CD14-positive monocyte (primary cell): ENCODE data around the gene CDK17. TPM values are rescaled to one million over a fixed set of nuclear protein-coding genes. Genes with fewer than 3 reads are reported as not detected.

Experiments
- DNase-seq, 3 donors: peaks; one replicate each; pipeline ENCODE4 v3.0.0-alpha.2; 2011 to 2022
- H2AFZ ChIP-seq: 2 replicates; pipeline ENCODE4 v1.6.0; 2012; ENCODE audit warnings: mild to moderate bottlenecking, low read depth, low read length, inconsistent platforms; ENCODE audit not compliant: insufficient read depth, poor library complexity, severe bottlenecking
- H3K27ac ChIP-seq, 2 donors: 1 replicate in 1 of 2; 2 replicates in 1 of 2; pipeline ENCODE4 v1.5.1; 2012 to 2013; ENCODE audit warnings: low read length in 2 of 2, control low read depth in 1 of 2, inconsistent platforms in 1 of 2, low read depth in 1 of 2, mild to moderate bottlenecking in 1 of 2
- H3K27me3 ChIP-seq, 2 donors: one replicate each; pipeline versions ENCODE4 v1.6.0 to v1.6.1; 2011 to 2013; ENCODE audit warnings: low read length in 2 of 2; ENCODE audit not compliant: control insufficient read depth in 2 of 2, insufficient read depth in 2 of 2
- H3K36me3 ChIP-seq, 2 donors: replicated peaks in 1 of 2; 1 replicate in 1 of 2; 2 replicates in 1 of 2; pipeline versions ENCODE4 v1.5.1 to v1.6.1; 2012 to 2013; ENCODE audit warnings: low read length in 2 of 2, control low read depth in 1 of 2, inconsistent platforms in 1 of 2, mild to moderate bottlenecking in 1 of 2; ENCODE audit not compliant: insufficient read depth in 2 of 2, control insufficient read depth in 1 of 2
- H3K4me1 ChIP-seq, 2 donors: 1 replicate in 1 of 2; 2 replicates in 1 of 2; pipeline versions ENCODE4 v1.5.1 to v1.6.1; 2012 to 2013; ENCODE audit warnings: low read length in 2 of 2, control low read depth in 1 of 2, inconsistent platforms in 1 of 2, mild to moderate bottlenecking in 1 of 2, moderate library complexity in 1 of 2; ENCODE audit not compliant: insufficient read depth in 2 of 2, control insufficient read depth in 1 of 2
- H3K4me2 ChIP-seq: replicated peaks from 2 replicates; pipeline ENCODE3; 2012; ENCODE audit warnings: low read length, moderate library complexity, mild to moderate bottlenecking; ENCODE audit not compliant: poor library complexity, severe bottlenecking; ENCODE audit errors: extremely low read depth
- H3K4me3 ChIP-seq, 3 experiments: fragments of 200-600 bp in 1 of 3; sonication (generic) in 1 of 3; replicated peaks in 1 of 3; 1 replicate in 2 of 3; 2 replicates in 1 of 3; pipeline ENCODE4 v1.5.1; 2011 to 2013; ENCODE audit warnings: low read length in 3 of 3, mild to moderate bottlenecking in 3 of 3, control low read depth in 2 of 3, low read depth in 2 of 3, inconsistent platforms in 1 of 3, moderate library complexity in 1 of 3
- H3K79me2 ChIP-seq: 2 replicates; pipeline ENCODE4 v1.6.0; 2012; ENCODE audit warnings: mild to moderate bottlenecking, control low read depth, inconsistent platforms, low read length, moderate library complexity; ENCODE audit not compliant: insufficient read depth
- H3K9ac ChIP-seq: 2 replicates; pipeline ENCODE4 v1.6.0; 2017; ENCODE audit warnings: low read length, mild to moderate bottlenecking; ENCODE audit not compliant: insufficient read depth, poor library complexity, severe bottlenecking
- H3K9me3 ChIP-seq, 2 donors: replicated peaks in 1 of 2; 1 replicate in 1 of 2; 2 replicates in 1 of 2; pipeline versions ENCODE4 v1.5.1 to v1.6.1; 2012 to 2013; ENCODE audit warnings: low read length in 2 of 2, control low read depth in 1 of 2; ENCODE audit not compliant: control insufficient read depth in 1 of 2, insufficient read depth in 1 of 2
- H4K20me1 ChIP-seq: 2 replicates; pipeline ENCODE4 v1.6.0; 2012; ENCODE audit warnings: mild to moderate bottlenecking, low read length, control low read depth, moderate library complexity; ENCODE audit not compliant: insufficient read depth
- H3K27ac Mint-ChIP-seq, 7 donors: one replicate each; pipeline ENCODE4 v1.8.0; 2020; ENCODE audit warnings: mild to moderate bottlenecking in 7 of 7, mixed read lengths in 7 of 7, moderate library complexity in 6 of 7, inconsistent platforms in 2 of 7
- H3K27me3 Mint-ChIP-seq, 3 donors: one replicate each; pipeline ENCODE4 v1.8.0; 2021 to 2022; ENCODE audit warnings: low read depth in 3 of 3, mild to moderate bottlenecking in 3 of 3, mixed read lengths in 3 of 3, moderate library complexity in 3 of 3, inconsistent platforms in 1 of 3
- H3K36me3 Mint-ChIP-seq, 2 donors: one replicate each; pipeline ENCODE4 v1.8.0; 2020; ENCODE audit warnings: mixed read lengths in 2 of 2, inconsistent platforms in 1 of 2, mild to moderate bottlenecking in 1 of 2
- H3K4me1 Mint-ChIP-seq: one replicate; pipeline ENCODE4 v1.8.0; 2020; ENCODE audit warnings: mild to moderate bottlenecking, mixed read lengths
- H3K4me3 Mint-ChIP-seq, 2 donors: one replicate each; pipeline ENCODE4 v1.8.0; 2020; ENCODE audit warnings: mild to moderate bottlenecking in 2 of 2, mixed read lengths in 2 of 2, moderate library complexity in 1 of 2
- H3K9me3 Mint-ChIP-seq, 7 donors: one replicate each; pipeline ENCODE4 v1.8.0; 2020 to 2022; ENCODE audit warnings: mixed read lengths in 7 of 7, mild to moderate bottlenecking in 6 of 7, moderate library complexity in 6 of 7, inconsistent platforms in 2 of 7
- WGBS: methylation state at CpG from one replicate; pipeline ENCODE4 v1.1.5; 2013; ENCODE audit warnings: missing lambda C conversion rate; ENCODE audit not compliant: insufficient coverage; 5-methylcytosine and 5-hydroxymethylcytosine counted together
- intact Hi-C, 2 donors: fragments of 100-400 bp; cut with micrococcal nuclease; formaldehyde crosslinking; loops; one replicate each; pipeline versions ENCODE4 v1.15.0 to v1.15.1; 2023
- polyA plus RNA-seq, 3 donors: library from polyadenylated mRNA; depleted of rRNA in 1 of 3; unstranded in 2 of 3; stranded (reverse) in 1 of 3; fragments of 300-500 nt in 2 of 3; fragments of >200 nt in 1 of 3; fragmentation: Illumina TruSeq in 2 of 3; gene quantifications; 1 replicate in 2 of 3; 2 replicates in 1 of 3; pipeline ENCODE4 v1.2.3, GENCODE V29; 2012 to 2021
- TF ChIP-seq, protein P1 (sequence below): fragments of 200-600 bp; IDR thresholded peaks from one replicate; pipeline ENCODE4 v1.8.0; 2022; ENCODE audit warnings: antibody characterized with exemption, mild to moderate bottlenecking

The CDK17 gene
- polyA plus RNA-seq, 3 donors, result 3.6 to 6.9 (median 6.4) TPM

DNA sequence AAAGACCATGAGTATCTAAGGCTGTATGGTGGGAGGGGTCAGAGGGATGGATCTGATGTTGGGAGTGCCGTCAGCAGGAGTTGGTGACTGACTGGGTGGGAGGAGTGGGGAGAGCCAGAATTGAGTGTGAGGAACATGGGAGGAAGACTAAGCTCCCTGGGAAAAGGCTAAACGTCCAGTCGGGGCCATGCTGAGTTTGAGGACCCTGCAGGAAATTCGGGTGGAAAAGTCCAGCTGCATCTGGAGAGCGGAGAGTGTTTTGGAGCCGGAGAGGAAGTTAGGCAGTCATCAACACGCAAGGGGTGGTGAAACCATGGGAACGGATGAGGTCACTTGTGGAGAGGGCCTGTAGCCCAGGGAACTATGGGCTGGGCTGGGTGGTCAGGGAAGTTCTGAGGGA is 145.2 kb downstream of the CDK17 start:
- H2AFZ ChIP-seq, result no peak overlapping the region
- peaks cover 73% of the 10 kb centered on the region for H3K79me2 ChIP-seq
- no peaks in the 10 kb centered on the region for H3K9me3 ChIP-seq
- H3K9ac ChIP-seq, result no peak overlapping the region
- peaks cover 98% of the 10 kb centered on the region for H4K20me1 ChIP-seq
- no peak overlapping the region for H3K4me3 ChIP-seq
- H3K27me3 ChIP-seq, result no peaks in the 10 kb centered on the region
- Mint-ChIP-seq H3K27ac (peak overlapping the region in 3 of 7 donors; percentile 73 to 84 (median 80)), H3K27me3 (peaks cover 0 to 1% (median 0%) of the 10 kb centered on the region in 3 donors), H3K4me1 (peaks cover 15% of the 10 kb centered on the region), H3K36me3 (peaks cover 44 to 55% of the 10 kb centered on the region in 2 donors), H3K4me3 (no peak overlapping the region), H3K9me3 (no peaks in the 10 kb centered on the region)
- H3K4me2 ChIP-seq, result no peak overlapping the region
- DNase-seq, result peak; percentile 22 to 65 (median 23)
- peak overlapping the region in 1 of 2 donors; percentile 58 for H3K27ac ChIP-seq
- peaks cover 24 to 93% of the 10 kb centered on the region in 2 donors for H3K36me3 ChIP-seq
- WGBS, result 69% methylated on average over 8 of the region's 8 CpGs
- TF ChIP-seq, protein P1, sequence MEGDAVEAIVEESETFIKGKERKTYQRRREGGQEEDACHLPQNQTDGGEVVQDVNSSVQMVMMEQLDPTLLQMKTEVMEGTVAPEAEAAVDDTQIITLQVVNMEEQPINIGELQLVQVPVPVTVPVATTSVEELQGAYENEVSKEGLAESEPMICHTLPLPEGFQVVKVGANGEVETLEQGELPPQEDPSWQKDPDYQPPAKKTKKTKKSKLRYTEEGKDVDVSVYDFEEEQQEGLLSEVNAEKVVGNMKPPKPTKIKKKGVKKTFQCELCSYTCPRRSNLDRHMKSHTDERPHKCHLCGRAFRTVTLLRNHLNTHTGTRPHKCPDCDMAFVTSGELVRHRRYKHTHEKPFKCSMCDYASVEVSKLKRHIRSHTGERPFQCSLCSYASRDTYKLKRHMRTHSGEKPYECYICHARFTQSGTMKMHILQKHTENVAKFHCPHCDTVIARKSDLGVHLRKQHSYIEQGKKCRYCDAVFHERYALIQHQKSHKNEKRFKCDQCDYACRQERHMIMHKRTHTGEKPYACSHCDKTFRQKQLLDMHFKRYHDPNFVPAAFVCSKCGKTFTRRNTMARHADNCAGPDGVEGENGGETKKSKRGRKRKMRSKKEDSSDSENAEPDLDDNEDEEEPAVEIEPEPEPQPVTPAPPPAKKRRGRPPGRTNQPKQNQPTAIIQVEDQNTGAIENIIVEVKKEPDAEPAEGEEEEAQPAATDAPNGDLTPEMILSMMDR, result no peak
- no peaks in the 10 kb centered on the region for H3K4me1 ChIP-seq
- intact Hi-C loops, result no loop called here

DNA sequence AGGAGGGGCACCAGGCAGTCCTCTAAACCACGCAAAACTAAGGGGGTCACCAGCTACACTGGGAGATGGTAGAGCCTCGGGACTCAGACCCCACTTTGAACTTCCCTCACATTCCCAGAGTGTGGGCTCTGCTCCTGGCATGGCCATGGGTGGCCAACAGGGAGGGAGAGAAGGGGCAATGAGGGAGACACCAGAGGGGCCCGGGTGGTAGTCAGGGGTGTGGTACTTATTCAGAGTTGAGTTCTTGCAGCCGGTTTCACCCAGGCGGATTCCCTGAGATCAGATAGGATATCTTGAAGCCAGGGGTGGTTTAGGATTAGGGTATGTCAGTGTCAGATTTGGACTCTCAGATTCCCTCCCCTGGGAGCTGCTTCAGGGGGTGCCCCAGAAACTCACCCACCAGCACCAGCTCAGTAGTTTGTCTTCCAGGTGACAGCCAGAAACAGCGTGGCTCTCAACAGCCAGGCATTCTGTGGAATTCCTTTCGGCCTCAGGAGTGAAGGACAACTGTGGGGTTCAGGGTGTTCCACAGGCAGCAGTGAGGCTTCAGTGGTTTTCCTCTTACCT is 150.0 kb downstream of the CDK17 start:
- Mint-ChIP-seq H3K27ac (peak overlapping the region; percentile 13 to 83 (median 36)), H3K36me3 (peaks cover 79 to 80% of the 10 kb centered on the region in 2 donors), H3K9me3 (peaks cover 0 to 3% (median 0%) of the 10 kb centered on the region in 7 donors), H3K4me1 (peaks cover 14% of the 10 kb centered on the region), H3K27me3 (peaks cover 0 to 1% (median 0%) of the 10 kb centered on the region in 3 donors), H3K4me3 (no peak overlapping the region)
- Histone ChIP-seq H3K4me2 (no peak overlapping the region), H3K27ac (peak overlapping the region in 1 of 2 donors; percentile 33), H3K9ac (no peak overlapping the region), H3K4me1 (no peaks in the 10 kb centered on the region), H3K36me3 (peaks cover 56 to 97% of the 10 kb centered on the region in 2 donors), H3K27me3 (no peaks in the 10 kb centered on the region), H2AFZ (no peak overlapping the region), H4K20me1 (peaks cover 98% of the 10 kb centered on the region), H3K4me3 (no peak overlapping the region), H3K79me2 (peaks cover 38% of the 10 kb centered on the region), H3K9me3 (no peaks in the 10 kb centered on the region)
- TF ChIP-seq, protein P1, result no peak
- intact Hi-C loops, result no loop called here
- 94% methylated on average over 5 of the region's 7 CpGs for WGBS
- no peak for DNase-seq
